GM19240 (cell line): Measurements from ENCODE around the gene PEX16.

Experiments used
- DNase-seq: peaks from one replicate; pipeline ENCODE4 v3.0.0; 2011; ENCODE audit warnings: low spot score; ENCODE audit not compliant: insufficient read length

The PEX16 gene

DNA sequence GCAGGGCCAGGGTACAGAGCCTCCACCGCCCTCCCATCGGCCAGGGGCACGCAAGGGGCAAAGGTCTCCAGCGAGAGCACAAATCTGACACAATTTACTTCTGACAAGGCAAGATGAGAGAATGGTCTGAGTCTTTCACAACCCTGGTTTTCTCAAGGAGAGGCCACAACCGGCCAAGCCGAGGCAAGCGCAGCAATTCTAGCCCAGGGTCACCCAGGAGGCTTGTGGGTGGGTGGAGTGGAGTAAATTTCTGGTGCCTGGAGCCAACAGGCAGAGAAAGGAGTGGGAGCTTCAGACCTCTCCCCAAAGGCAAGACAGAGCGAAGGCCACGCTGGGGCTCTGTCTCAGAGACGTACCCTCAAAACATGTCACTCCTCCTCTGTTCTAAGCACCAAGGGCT lies 14.1 kb upstream of the PEX16 start:
- no peak for DNase-seq

- no peak for DNase-seq
These were observed 13.4 kb upstream of the PEX16 start for GRCh38 chr11:45930951-45931570.

- peak; percentile 88 for DNase-seq
These were observed 12.5 kb upstream of the PEX16 start for GRCh38 chr11:45930031-45930794.

DNA sequence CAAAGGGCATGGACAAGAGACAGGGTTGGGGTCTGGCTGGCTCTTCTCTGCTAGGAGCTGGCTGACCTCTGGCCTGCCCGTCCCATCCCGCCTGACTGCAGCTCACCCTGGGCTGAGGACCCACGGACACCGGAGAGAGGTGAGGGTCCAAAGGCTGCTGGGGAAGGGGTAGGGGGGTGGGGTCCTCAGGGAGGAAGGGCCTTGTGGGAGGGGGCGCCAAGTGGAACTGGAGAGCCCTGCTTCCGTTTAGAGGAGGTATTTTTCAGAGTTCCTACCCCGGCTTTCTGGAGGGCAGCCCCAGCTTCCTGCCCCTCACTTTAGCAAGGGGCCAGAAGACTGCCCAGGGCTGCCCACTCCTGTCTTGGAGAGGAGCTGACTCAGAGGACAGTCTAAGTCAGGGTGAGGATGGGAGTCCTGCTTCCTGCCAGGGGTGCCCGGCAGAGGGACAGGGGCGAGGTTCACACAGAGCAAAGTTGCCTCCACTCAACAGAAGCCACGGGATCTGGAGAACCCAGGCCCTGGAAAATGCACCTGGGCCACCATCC lies 11.9 kb upstream of the PEX16 start:
- DNase-seq, result no peak

GRCh38 chr11:45928535-45929215 lies 11.0 kb upstream of the PEX16 start:
- DNase-seq, result no peak

DNA sequence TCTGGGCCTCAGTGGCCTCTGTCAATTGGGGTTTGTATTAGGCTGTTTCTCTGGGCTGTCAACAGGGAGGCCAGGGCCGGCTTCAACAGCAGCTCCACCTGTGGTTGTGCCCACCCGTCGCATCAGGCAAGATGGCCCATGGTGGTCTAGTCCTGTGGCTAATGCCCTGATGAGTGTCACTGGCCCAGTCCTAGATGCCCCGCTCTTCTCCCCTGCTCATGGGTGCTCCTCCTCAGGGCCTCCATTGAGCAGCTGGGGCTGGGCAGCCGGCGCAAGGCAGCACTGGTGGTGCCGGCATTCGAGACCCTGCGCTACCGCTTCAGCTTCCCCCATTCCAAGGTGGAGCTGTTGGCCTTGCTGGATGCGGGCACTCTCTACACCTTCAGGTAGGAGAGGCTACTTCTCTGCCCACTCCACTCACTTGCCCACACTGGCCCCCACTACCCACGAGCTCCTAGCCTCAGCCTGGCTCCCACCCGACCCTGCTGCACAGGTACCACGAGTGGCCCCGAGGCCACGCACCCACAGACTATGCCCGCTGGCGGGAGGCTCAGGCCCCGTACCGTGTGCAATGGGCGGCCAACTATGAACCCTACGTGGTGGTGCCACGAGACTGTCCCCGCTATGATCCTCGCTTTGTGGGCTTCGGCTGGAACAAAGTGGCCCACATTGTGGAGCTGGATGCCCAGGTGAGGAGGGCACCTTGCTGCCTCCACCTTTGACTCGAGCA lies 10.2 kb upstream of the PEX16 start:
- no peak for DNase-seq

GRCh38 chr11:45927332-45927683 lies 9.6 kb upstream of the PEX16 start:
- no peak for DNase-seq

DNA sequence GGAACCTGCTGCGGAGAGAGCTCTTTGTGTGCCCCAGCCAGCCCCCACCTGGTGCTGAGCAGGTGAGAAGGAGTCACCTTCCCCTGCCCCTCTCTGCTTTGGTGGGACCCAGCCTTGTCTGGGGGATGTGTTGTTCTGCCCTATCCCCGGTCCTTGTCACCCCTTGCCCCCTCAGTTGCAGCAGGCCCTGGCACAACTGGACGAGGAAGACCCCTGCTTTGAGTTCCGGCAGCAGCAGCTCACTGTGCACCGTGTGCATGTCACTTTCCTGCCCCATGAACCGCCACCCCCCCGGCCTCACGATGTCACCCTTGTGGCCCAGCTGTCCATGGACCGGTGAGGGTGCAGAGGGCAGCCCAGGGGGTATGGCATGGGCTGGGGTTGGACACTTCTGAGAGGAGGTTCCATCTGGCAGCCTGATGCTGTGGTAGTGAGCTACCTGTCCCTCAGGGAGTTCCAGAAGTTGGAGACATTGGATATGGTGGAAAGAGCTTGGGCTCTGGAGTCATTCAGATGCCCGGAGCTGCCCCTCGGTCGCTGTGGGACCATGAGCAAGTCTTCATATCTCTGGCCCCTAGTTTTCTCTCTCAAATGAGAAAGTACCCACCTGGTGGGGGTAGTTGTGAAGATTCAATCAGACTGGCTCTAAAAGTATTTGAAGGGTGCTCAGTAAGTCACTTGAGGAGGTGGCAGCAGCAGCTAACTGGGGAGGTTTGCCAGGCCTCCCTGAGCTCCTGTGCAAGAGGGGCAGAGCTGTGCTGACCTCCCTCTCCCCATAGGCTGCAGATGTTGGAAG lies 9.1 kb upstream of the PEX16 start:
- DNase-seq, result no peak

DNA sequence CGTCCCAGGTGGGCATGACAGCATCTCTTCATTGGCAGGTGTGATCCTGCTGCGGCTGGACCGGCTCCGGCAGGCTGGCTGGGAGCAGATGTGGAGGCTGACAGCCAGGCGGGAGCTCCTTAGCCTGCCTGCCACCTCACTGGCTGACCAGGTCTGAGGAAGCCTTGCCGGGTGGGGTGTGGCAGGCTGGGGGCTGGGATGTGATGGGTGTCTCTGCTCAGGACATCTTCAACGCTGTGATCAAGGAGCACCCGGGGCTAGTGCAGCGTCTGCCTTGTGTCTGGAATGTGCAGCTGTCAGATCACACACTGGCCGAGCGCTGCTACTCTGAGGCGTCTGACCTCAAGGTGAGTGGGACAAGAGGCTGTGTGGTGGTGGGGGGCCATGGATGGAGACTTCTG lies 8.3 kb upstream of the PEX16 start:
- no peak for DNase-seq

DNA sequence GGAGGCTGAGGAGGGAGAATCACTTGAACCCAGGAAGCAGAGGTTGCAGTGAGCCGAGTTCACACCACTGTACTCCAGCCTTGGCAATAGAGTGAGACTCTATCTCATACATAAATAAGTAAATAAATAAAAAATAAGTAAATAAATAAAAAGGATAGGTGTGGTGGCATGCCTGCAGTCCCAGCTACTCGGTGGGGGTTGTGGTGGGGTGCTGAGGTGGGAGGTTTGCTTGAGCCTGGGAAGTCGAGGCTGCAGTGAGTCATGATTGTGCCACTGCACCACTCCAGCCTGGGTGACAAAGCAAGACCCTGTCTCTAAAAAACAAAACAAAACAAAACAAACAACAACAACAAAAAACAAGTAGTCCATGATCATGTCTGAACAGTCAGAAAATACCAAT lies 7.9 kb upstream of the PEX16 start:
- DNase-seq, result no peak

GRCh38 chr11:45924927-45925326 lies 7.2 kb upstream of the PEX16 start:
- no peak for DNase-seq

DNA sequence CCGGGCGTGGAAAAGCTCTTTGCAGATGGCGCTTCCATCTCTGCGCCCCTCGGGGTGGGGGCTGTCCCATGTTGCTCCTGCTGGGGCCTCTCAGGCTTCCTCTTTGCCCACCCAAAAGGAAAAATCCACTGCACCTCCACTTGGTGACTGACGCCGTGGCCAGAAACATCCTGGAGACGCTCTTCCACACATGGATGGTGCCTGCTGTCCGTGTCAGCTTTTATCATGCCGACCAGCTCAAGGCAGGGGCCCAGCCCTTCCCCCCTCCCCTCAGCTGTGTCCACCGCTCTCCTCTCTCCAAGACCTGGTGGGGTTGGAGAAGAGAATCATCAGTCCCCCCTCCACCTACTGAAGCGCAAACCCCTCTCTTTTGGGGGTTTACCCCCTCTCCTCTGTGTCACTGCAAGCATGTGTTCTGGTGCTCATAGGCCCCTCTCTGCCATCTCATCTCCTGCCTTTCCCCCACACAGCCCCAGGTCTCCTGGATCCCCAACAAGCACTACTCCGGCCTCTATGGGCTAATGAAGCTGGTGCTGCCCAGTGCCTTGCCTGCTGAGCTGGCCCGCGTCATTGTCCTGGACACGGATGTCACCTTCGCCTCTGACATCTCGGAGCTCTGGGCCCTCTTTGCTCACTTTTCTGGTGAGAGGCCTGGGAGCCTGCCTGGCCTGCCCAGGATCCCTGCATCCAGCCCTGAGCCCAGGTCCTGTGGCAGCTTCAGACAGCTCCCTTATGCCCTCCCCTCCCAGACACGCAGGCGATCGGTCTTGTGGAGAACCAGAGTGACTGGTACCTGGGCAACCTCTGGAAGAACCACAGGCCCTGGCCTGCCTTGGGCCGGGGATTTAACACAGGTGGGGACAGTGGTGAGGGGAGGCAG lies 6.6 kb upstream of the PEX16 start:
- no peak for DNase-seq

GRCh38 chr11:45922425-45923082 lies 4.9 kb upstream of the PEX16 start, which contains the start of gene LARGE2:
LARGE2 (plus strand) TSS chr11:45922656; CDS start chr11:45922883, 227 bp downstream.
- no peak for DNase-seq

DNA sequence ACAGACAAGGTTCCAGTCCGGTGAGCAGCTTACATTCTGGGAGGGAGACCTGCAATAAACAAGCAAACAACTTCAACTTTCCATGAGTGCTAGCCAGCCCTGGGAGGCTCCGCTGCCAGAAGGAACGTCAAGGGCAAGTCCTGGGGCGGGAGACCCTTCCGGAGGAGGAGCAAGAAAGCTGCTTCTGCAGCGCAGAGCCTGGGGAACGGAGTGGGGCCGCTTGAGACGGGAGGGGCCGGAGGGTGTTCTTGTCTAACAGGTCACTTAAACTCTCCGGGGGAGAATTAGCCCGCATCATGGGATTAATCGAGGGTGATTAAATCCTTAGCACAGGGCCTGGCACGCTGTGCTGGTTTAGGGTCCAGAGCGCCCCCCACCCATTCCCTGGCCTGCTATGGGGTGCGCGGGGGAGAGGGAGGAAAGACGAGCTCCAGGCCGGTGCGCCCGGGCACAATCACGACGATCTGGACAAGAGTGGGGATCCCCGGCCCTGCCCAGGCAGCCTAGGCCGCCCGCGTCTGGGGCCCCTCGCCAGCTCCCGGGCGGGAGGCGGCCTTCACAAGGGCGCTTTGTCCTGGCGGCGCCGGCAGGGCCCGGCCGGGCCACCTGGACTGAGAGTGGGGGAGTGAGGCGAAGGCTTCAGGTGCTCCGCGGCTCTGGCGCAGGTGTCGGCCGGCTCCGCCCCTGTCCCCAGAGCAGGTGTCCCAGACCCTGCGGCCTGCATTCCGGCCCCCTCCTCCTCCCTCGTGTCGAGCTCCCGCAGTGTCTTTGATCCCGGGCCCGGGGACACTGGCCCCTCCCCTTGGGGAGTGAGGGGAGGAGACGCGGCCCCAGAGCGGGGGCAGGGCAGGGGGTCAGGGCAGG lies 4.1 kb upstream of the PEX16 start:
- no peak for DNase-seq

GRCh38 chr11:45920531-45921477 lies 3.1 kb upstream of the PEX16 start:
- no peak for DNase-seq

DNA sequence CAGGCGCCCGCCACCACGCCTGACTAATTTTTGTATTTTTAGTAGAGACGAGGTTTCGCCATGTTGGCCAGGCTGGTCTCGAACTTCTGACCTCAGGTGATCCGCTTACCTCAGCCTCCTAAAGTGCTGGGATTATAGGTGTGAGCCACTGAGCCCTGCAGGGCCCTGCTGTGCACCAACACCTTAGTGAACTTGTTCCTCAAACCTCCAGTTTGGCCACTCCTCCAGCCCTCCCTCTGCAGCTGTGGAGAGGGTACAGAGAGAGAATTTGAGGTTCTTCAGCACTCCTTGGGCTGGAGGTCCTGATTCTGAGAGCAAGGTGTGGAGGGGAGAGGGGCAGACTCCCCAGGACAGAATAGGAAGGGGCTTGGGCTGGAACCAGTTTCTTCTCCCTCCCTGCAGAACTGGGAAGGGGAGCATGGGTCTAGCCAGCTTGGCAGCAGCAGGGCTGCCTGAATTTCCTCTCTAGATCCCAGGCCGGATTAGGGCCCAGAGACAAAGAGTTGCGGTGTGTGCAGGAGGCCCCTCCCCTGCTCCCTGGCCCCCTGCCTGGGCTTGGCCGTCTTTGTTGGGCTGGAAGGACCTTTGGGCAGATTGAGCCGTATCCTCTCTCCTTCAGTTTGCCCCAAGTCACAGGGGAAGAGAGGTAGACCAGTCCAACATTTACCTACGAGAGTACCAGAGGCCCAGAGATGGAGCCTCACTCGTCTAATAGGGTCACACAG lies 2.3 kb upstream of the PEX16 start:
- no peak for DNase-seq
